Astrocyte of the spinal cord (primary cell): ENCODE results near the gene TNFRSF8.
"Not testable (repeated sequence)": the region's sequence is repeated elsewhere in the genome, so short reads cannot be mapped to it uniquely, and the experiment has no call there.

Experiments used
- DNase-seq: peaks from one replicate; pipeline ENCODE4 v3.0.0; 2011; ENCODE audit warnings: low read depth, low spot score
- H3K4me3 ChIP-seq: 2 replicates; pipeline ENCODE4 v1.5.1; 2011; ENCODE audit warnings: low read depth, mild to moderate bottlenecking, low read length, moderate library complexity
- CTCF ChIP-seq: IDR thresholded peaks from 2 replicates; pipeline ENCODE4 v1.5.1; 2012; ENCODE audit warnings: low read depth, mild to moderate bottlenecking, low read length, inconsistent platforms
- in situ Hi-C: cut with HindIII; loops from 2 replicates; pipeline ENCODE4 v1.10.0; 2017; ENCODE audit warnings: low sequenced_read_pairs

The TNFRSF8 gene

GRCh38 chr1:12104417-12104816, 41.3 kb downstream of the TNFRSF8 start:
- no peak for TF ChIP-seq CTCF
- DNase-seq, result no peak
- no peak overlapping the region for H3K4me3 ChIP-seq
- in situ Hi-C loops, result no loop called here

- in situ Hi-C loops, result no loop called here
- DNase-seq, result no peak
- H3K4me3 ChIP-seq, result no peak overlapping the region
- no peak for TF ChIP-seq CTCF
These were observed 43.0 kb downstream of the TNFRSF8 start for GRCh38 chr1:12106153-12106552.

GRCh38 chr1:12106861-12107260, 43.8 kb downstream of the TNFRSF8 start:
- in situ Hi-C loops, H3K4me3 ChIP-seq, DNase-seq: not testable (repeated sequence)
- peak; percentile 44 for TF ChIP-seq CTCF

GRCh38 chr1:12107718-12108117, 44.6 kb downstream of the TNFRSF8 start:
- in situ Hi-C loops, result no loop called here
- H3K4me3 ChIP-seq, result no peak overlapping the region
- TF ChIP-seq CTCF, result no peak
- DNase-seq, result no peak

GRCh38 chr1:12109901-12110300, 46.8 kb downstream of the TNFRSF8 start:
- in situ Hi-C loops, result no loop called here

GRCh38 chr1:12111741-12112140, 48.6 kb downstream of the TNFRSF8 start:
- in situ Hi-C loops, result no loop called here
- no peak for TF ChIP-seq CTCF
- no peak for DNase-seq
- H3K4me3 ChIP-seq, result no peak overlapping the region

More at GRCh38 chr1:12109901-12110300, 46.8 kb downstream of the TNFRSF8 start:
- no peak for DNase-seq
- no peak overlapping the region for H3K4me3 ChIP-seq
- no peak for TF ChIP-seq CTCF

GRCh38 chr1:12112711-12113161, 49.6 kb downstream of the TNFRSF8 start:
- in situ Hi-C loops, result no loop called here

More at GRCh38 chr1:12112711-12113161, 49.6 kb downstream of the TNFRSF8 start:
- TF ChIP-seq CTCF, result no peak
- DNase-seq, result peak; percentile 48
- no peak overlapping the region for H3K4me3 ChIP-seq
